ENCODE data around the gene WDR1.

DNA sequence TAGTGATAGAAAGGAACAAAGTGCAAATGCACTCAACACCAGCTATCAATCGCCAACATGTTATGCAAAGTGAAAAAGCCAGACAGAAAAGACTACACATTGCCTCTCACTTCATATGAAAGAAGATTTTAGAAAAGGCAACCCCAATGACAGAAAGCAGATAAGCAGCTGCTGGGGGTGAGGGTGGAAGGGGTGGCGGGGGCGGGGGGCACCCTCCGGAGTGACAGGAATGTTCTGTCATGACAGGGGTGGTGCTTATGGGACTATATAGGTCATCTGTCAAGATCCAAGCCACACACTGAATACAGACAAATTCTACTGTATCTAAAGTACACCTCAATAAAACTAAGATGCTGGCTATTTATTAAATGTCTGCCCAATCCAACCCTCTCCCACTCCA lies 10.7 kb downstream of the WDR1 start:
- TF ChIP-seq EZH2 (conservative IDR thresholded peaks at IDR 0.05; ENCODE audit: low read depth, low read length): no peak
- no peak for TF ChIP-seq SNAPC5 (CRISPR knock-in tag; IDR thresholded peaks at IDR 0.05; ENCODE audit: borderline replicate concordance)
- TF ChIP-seq, protein P1, sequence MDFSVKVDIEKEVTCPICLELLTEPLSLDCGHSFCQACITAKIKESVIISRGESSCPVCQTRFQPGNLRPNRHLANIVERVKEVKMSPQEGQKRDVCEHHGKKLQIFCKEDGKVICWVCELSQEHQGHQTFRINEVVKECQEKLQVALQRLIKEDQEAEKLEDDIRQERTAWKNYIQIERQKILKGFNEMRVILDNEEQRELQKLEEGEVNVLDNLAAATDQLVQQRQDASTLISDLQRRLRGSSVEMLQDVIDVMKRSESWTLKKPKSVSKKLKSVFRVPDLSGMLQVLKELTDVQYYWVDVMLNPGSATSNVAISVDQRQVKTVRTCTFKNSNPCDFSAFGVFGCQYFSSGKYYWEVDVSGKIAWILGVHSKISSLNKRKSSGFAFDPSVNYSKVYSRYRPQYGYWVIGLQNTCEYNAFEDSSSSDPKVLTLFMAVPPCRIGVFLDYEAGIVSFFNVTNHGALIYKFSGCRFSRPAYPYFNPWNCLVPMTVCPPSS (IDR thresholded peaks at IDR 0.05): no peak
